ENCODE results near the gene KRT7. TPM values are rescaled to one million over a fixed set of nuclear protein-coding genes. Genes with fewer than 3 reads are reported as not detected.
A peak's percentile ranks its signal among the peaks of the same experiment; 100 is the strongest.
"Not testable (repeated sequence)": the region's sequence is repeated elsewhere in the genome, so short reads cannot be mapped to it uniquely, and the experiment has no call there.

Gene KRT7
- total and polyA plus RNA-seq, 5 donors = 0.16 to 3.0 (median 1.0) TPM; not detected in 1

DNA sequence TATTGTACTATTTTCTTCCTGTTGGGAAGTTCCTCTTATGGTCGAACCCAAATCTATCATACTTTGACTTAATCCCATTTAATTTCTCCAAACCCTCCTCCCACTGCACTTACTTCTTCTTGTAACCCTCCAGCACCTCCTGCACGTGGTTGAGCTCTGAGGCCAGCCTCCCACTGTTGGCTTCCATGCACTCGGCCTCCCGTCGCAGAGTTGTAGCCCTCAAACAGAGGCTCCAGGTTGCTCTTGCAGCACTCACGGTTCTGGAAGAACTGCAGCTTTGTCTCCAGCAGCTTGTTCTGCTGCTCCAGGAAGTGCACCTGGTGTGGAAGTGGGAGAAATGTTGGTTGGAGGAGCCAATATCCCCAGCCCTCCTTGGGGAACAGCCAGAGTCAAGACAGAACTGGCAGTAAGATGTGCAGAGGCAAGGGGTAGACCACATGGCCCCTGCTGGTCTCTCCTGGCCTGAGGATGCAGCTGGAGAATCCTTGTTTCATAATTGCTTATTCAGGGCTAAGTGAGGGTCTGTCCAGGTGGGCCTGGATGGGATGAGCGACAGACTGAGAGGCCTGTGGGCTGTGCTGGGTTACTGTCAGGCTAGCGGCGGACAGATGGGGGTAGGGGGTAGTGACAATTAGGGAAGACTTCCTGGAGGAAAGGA, 23.0 kb downstream of the KRT7 start:
- ATAC-seq = no peak
- no peaks in the 10 kb centered on the region for H3K27me3 ChIP-seq (ENCODE audit: control insufficient read depth, insufficient read depth)
- no peak for DNase-seq
- peaks cover 2% of the 10 kb centered on the region for H3K9me3 ChIP-seq (ENCODE audit: control insufficient read depth, low read length)
- no peaks in the 10 kb centered on the region for H3K4me1 ChIP-seq (ENCODE audit: control insufficient read depth, insufficient read depth, low read length)
- no peak overlapping the region for H3K27ac ChIP-seq (ENCODE audit: low read length)
- H3K4me3 ChIP-seq (ENCODE audit: low read length) = no peak overlapping the region
- intact Hi-C loops (cut with DNase I) = no loop called here
- 83% methylated on average over 9 of the region's 9 CpGs for WGBS

GRCh38 chr12:52256584-52256935, 23.5 kb downstream of the KRT7 start:
- ATAC-seq = no peak
- H3K27ac ChIP-seq (ENCODE audit: low read length) = no peak overlapping the region
- 66% methylated on average over 2 of the region's 2 CpGs for WGBS
- intact Hi-C loops (cut with DNase I) = no loop called here
- H3K4me3 ChIP-seq (ENCODE audit: low read length) = no peak overlapping the region
- no peak for DNase-seq
- H3K9me3 ChIP-seq (ENCODE audit: control insufficient read depth, low read length) = peaks cover 2% of the 10 kb centered on the region
- no peaks in the 10 kb centered on the region for H3K27me3 ChIP-seq (ENCODE audit: control insufficient read depth, insufficient read depth)
- H3K4me1 ChIP-seq (ENCODE audit: control insufficient read depth, insufficient read depth, low read length) = no peaks in the 10 kb centered on the region

DNA sequence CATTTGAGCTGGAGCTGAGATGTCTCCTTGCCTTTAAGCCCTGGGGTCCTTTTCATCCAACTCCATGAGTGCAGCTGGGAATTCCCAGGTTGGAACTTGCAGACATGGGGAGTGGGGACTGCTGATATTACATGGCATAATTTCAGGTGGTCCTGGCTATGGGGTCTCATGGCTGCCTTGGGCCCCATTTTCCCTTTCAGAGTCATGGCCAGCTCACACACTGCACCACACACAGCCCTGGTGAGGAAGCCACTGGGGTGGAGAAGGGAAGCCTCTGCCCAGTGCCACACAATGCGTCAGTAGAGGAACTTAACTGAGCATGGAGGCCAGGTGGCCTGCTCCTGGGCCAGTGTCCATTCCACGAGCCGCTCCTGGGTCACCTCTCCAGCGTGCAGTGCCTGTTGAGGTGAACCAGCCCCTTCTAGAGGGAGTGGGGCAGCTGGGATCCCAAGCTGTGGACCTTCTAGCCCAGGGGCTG, 24.1 kb downstream of the KRT7 start:
- 90% methylated on average over 4 of the region's 4 CpGs for WGBS
- ATAC-seq = no peak

GRCh38 chr12:52257922-52258321, 24.9 kb downstream of the KRT7 start:
- H3K4me3 ChIP-seq (ENCODE audit: low read length); H3K4me1 ChIP-seq (ENCODE audit: control insufficient read depth, insufficient read depth, low read length); H3K27me3 ChIP-seq (ENCODE audit: control insufficient read depth, insufficient read depth); H3K27ac ChIP-seq (ENCODE audit: low read length); intact Hi-C loops (cut with DNase I); ATAC-seq; DNase-seq; H3K9me3 ChIP-seq (ENCODE audit: control insufficient read depth, low read length): not testable (repeated sequence)
- WGBS = 48% methylated on average over 13 of the region's 13 CpGs

More for the DNA sequence above, 24.1 kb downstream of the KRT7 start:
- no peak overlapping the region for H3K27ac ChIP-seq (ENCODE audit: low read length)
- H3K4me3 ChIP-seq (ENCODE audit: low read length) = no peak overlapping the region
- no peak for DNase-seq
- no peaks in the 10 kb centered on the region for H3K4me1 ChIP-seq (ENCODE audit: control insufficient read depth, insufficient read depth, low read length)
- intact Hi-C loops (cut with DNase I) = no loop called here
- H3K9me3 ChIP-seq (ENCODE audit: control insufficient read depth, low read length) = peaks cover 2% of the 10 kb centered on the region
- no peaks in the 10 kb centered on the region for H3K27me3 ChIP-seq (ENCODE audit: control insufficient read depth, insufficient read depth)

- DNase-seq (peak; percentile 30 to 70 (median 67)), ATAC-seq (peak; percentile 35 to 47)
- Histone ChIP-seq H3K9me3 (ENCODE audit: control insufficient read depth, low read length) (peaks cover 2% of the 10 kb centered on the region), H3K27me3 (ENCODE audit: control insufficient read depth, insufficient read depth) (no peaks in the 10 kb centered on the region), H3K4me3 (ENCODE audit: low read length) (peak overlapping the region; percentile 9), H3K27ac (ENCODE audit: low read length) (no peak overlapping the region), H3K4me1 (ENCODE audit: control insufficient read depth, insufficient read depth, low read length) (no peaks in the 10 kb centered on the region)
- intact Hi-C loops (cut with DNase I) = no loop called here
- 6% methylated on average over 72 of the region's 72 CpGs for WGBS
Observed at GRCh38 chr12:52258335-52258901, 25.4 kb downstream of the KRT7 start.

DNA sequence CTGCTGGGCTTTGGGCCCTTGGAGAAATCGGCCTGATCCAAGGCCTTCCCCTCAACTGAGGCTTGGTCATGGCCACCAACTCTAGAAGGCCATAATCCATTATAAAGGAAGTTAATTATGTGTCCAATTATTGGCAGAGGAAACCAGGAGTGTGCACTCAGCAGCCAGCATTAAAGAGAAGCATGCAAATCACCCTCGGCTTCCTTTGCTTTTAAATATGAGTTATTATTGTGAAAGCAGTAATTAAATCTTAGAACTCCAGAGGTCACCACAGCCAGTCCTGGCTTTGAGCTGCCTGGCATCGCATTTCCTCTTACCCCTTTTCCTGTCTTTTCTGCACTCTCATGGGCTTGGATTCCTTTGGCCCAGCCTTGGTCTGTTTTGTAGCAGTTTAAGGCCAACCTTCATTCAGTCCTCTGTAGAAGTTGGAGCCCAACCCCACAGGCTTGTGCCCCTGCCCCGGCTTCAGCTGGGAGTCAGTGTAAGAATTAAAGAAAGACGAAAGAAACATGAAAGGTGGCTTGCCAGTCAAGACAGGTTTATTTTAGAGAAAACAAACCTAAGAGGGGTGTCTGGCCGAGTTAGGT, 26.7 kb downstream of the KRT7 start:
- WGBS = 81% methylated on average over 6 of the region's 6 CpGs
- no peak for ATAC-seq
- no peak overlapping the region for H3K27ac ChIP-seq (ENCODE audit: low read length)
- H3K9me3 ChIP-seq (ENCODE audit: control insufficient read depth, low read length) = peaks cover 2% of the 10 kb centered on the region
- no peak for DNase-seq
- H3K27me3 ChIP-seq (ENCODE audit: control insufficient read depth, insufficient read depth) = no peaks in the 10 kb centered on the region
- H3K4me1 ChIP-seq (ENCODE audit: control insufficient read depth, insufficient read depth, low read length) = no peaks in the 10 kb centered on the region
- H3K4me3 ChIP-seq (ENCODE audit: low read length) = no peak overlapping the region
- intact Hi-C loops (cut with DNase I) = no loop called here

- intact Hi-C loops (cut with DNase I) = no loop called here
- H3K27ac ChIP-seq (ENCODE audit: low read length) = no peak overlapping the region
- no peak for DNase-seq
- 66% methylated on average over 9 of the region's 9 CpGs for WGBS
- H3K27me3 ChIP-seq (ENCODE audit: control insufficient read depth, insufficient read depth) = no peaks in the 10 kb centered on the region
- no peak for ATAC-seq
- H3K4me1 ChIP-seq (ENCODE audit: control insufficient read depth, insufficient read depth, low read length) = no peaks in the 10 kb centered on the region
- H3K4me3 ChIP-seq (ENCODE audit: low read length) = no peak overlapping the region
- H3K9me3 ChIP-seq (ENCODE audit: control insufficient read depth, low read length) = peaks cover 2% of the 10 kb centered on the region
Observed at GRCh38 chr12:52260361-52261207, 27.5 kb downstream of the KRT7 start.

DNA sequence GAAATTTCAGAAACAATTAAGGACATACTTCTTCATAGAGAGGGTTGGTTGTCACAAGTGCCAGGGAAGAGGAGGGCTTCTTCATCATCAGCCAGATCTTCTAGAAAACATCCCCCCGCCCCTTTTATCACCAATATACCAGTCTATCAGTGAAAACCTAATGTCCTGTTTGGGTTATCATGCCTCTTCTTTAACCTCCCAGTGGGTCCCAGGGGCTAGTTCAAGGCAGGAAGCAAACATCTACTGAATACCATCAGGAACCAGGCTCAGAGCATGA, 28.1 kb downstream of the KRT7 start:
- H3K27ac ChIP-seq (ENCODE audit: low read length) = no peak overlapping the region
- WGBS = 49% methylated on average over 1 of the region's 1 CpG
- no peak for ATAC-seq
- H3K27me3 ChIP-seq (ENCODE audit: control insufficient read depth, insufficient read depth) = no peaks in the 10 kb centered on the region
- no peak for DNase-seq
- no peak overlapping the region for H3K4me3 ChIP-seq (ENCODE audit: low read length)
- no peaks in the 10 kb centered on the region for H3K4me1 ChIP-seq (ENCODE audit: control insufficient read depth, insufficient read depth, low read length)
- intact Hi-C loops (cut with DNase I) = no loop called here
- peaks cover 2% of the 10 kb centered on the region for H3K9me3 ChIP-seq (ENCODE audit: control insufficient read depth, low read length)

GRCh38 chr12:52262286-52262685, 29.2 kb downstream of the KRT7 start:
- no peak for ATAC-seq
- H3K27me3 ChIP-seq (ENCODE audit: control insufficient read depth, insufficient read depth) = no peaks in the 10 kb centered on the region
- H3K27ac ChIP-seq (ENCODE audit: low read length) = no peak overlapping the region
- H3K9me3 ChIP-seq (ENCODE audit: control insufficient read depth, low read length) = peaks cover 2% of the 10 kb centered on the region
- no peak for DNase-seq
- no peak overlapping the region for H3K4me3 ChIP-seq (ENCODE audit: low read length)
- no peaks in the 10 kb centered on the region for H3K4me1 ChIP-seq (ENCODE audit: control insufficient read depth, insufficient read depth, low read length)
- intact Hi-C loops (cut with DNase I) = no loop called here
- WGBS = 91% methylated on average over 3 of the region's 3 CpGs

GRCh38 chr12:52263761-52264434, 30.9 kb downstream of the KRT7 start:
- no peak for ATAC-seq
- no peak for DNase-seq
- intact Hi-C loops (cut with DNase I) = no loop called here
- 82% methylated on average over 7 of the region's 7 CpGs for WGBS
- Histone ChIP-seq H3K9me3 (ENCODE audit: control insufficient read depth, low read length) (peaks cover 2% of the 10 kb centered on the region), H3K4me3 (ENCODE audit: low read length) (no peak overlapping the region), H3K27ac (ENCODE audit: low read length) (no peak overlapping the region), H3K27me3 (ENCODE audit: control insufficient read depth, insufficient read depth) (no peaks in the 10 kb centered on the region), H3K4me1 (ENCODE audit: control insufficient read depth, insufficient read depth, low read length) (no peaks in the 10 kb centered on the region)

GRCh38 chr12:52264435-52264825, 31.4 kb downstream of the KRT7 start:
- Histone ChIP-seq H3K27ac (ENCODE audit: low read length) (no peak overlapping the region), H3K4me1 (ENCODE audit: control insufficient read depth, insufficient read depth, low read length) (no peaks in the 10 kb centered on the region), H3K4me3 (ENCODE audit: low read length) (no peak overlapping the region), H3K27me3 (ENCODE audit: control insufficient read depth, insufficient read depth) (no peaks in the 10 kb centered on the region), H3K9me3 (ENCODE audit: control insufficient read depth, low read length) (peaks cover under 1% of the 10 kb centered on the region)
- 61% methylated on average over 2 of the region's 2 CpGs for WGBS
- intact Hi-C loops (cut with DNase I) = no loop called here
- ATAC-seq (no peak), DNase-seq (no peak)
